H9 (cell line): ENCODE results near the gene UCKL1. TPM values are rescaled to one million over a fixed set of nuclear protein-coding genes. Genes with fewer than 3 reads are reported as not detected.
"Not testable (repeated sequence)": the region's sequence is repeated elsewhere in the genome, so short reads cannot be mapped to it uniquely, and the experiment has no call there.

ENCODE experiments used
- DNase-seq: peaks from one replicate; pipeline ENCODE4 v3.0.0-alpha.2; 2017
- H2AFZ ChIP-seq: one replicate; pipeline ENCODE4 v1.6.1; 2013; ENCODE audit warnings: mild to moderate bottlenecking, low read length, control low read depth, moderate library complexity
- H2AK5ac ChIP-seq: 2 replicates; pipeline ENCODE4 v1.6.1; 2013; ENCODE audit warnings: low read length, control low read depth, mixed read lengths; ENCODE audit not compliant: insufficient read length
- H2BK120ac ChIP-seq: one replicate; pipeline ENCODE4 v1.6.1; 2013; ENCODE audit warnings: low read depth, mild to moderate bottlenecking, low read length, control low read depth, inconsistent platforms; ENCODE audit not compliant: poor library complexity, severe bottlenecking
- H2BK12ac ChIP-seq: 2 replicates; pipeline ENCODE4 v1.6.1; 2013; ENCODE audit warnings: low read length, control low read depth, mixed read lengths, low read depth; ENCODE audit not compliant: insufficient read length
- H2BK15ac ChIP-seq: 2 replicates; pipeline ENCODE4 v1.6.1; 2013; ENCODE audit warnings: low read depth, low read length, control low read depth
- H2BK20ac ChIP-seq: one replicate; pipeline ENCODE4 v1.6.1; 2013; ENCODE audit warnings: low read depth, mild to moderate bottlenecking, low read length, control low read depth, inconsistent platforms; ENCODE audit not compliant: poor library complexity, severe bottlenecking
- H2BK5ac ChIP-seq: 2 replicates; pipeline ENCODE4 v1.6.1; 2013; ENCODE audit warnings: low read length, control low read depth, mixed read lengths; ENCODE audit not compliant: insufficient read length
- H3K14ac ChIP-seq: 2 replicates; pipeline ENCODE4 v1.6.1; 2013; ENCODE audit warnings: low read length, control low read depth; ENCODE audit not compliant: insufficient read depth
- H3K18ac ChIP-seq: 2 replicates; pipeline ENCODE4 v1.6.1; 2013; ENCODE audit warnings: low read depth, mild to moderate bottlenecking, mixed read lengths, low read length, control low read depth; ENCODE audit not compliant: insufficient read length
- H3K23ac ChIP-seq: 2 replicates; pipeline ENCODE4 v1.6.1; 2013; ENCODE audit warnings: low read length, control low read depth, mixed read lengths, low read depth; ENCODE audit not compliant: insufficient read length
- H3K23me2 ChIP-seq: 2 replicates; pipeline ENCODE4 v1.6.1; 2013; ENCODE audit warnings: low read depth, mild to moderate bottlenecking, mixed read lengths, low read length, control low read depth; ENCODE audit not compliant: insufficient read length, poor library complexity, severe bottlenecking
- H3K27ac ChIP-seq: 2 replicates; pipeline ENCODE4 v1.5.1; 2013; ENCODE audit warnings: low read length, control low read depth, mixed read lengths, low read depth; ENCODE audit not compliant: insufficient read length
- H3K27me3 ChIP-seq: 2 replicates; pipeline ENCODE4 v1.6.1; 2013; ENCODE audit warnings: low read length, control low read depth, inconsistent platforms; ENCODE audit not compliant: insufficient read depth
- H3K4ac ChIP-seq: 2 replicates; pipeline ENCODE4 v1.6.1; 2013; ENCODE audit warnings: low read depth, mild to moderate bottlenecking, control low read depth, inconsistent platforms, low read length, moderate library complexity
- H3K4me1 ChIP-seq: 2 replicates; pipeline ENCODE4 v1.6.1; 2013; ENCODE audit warnings: low read length, control low read depth, inconsistent platforms; ENCODE audit not compliant: insufficient read depth
- H3K4me2 ChIP-seq: 2 replicates; pipeline ENCODE4 v1.6.1; 2013; ENCODE audit warnings: low read length, control low read depth, mixed read lengths; ENCODE audit not compliant: insufficient read length, insufficient read depth
- H3K56ac ChIP-seq: 2 replicates; pipeline ENCODE4 v1.6.1; 2013; ENCODE audit warnings: low read depth, mild to moderate bottlenecking, mixed read lengths, low read length, control low read depth; ENCODE audit not compliant: insufficient read length
- H3K79me1 ChIP-seq: 2 replicates; pipeline ENCODE4 v1.6.1; 2013; ENCODE audit warnings: low read depth, mild to moderate bottlenecking, moderate library complexity, low read length, control low read depth, inconsistent platforms; ENCODE audit not compliant: insufficient read depth, poor library complexity, severe bottlenecking
- H3K79me2 ChIP-seq: 2 replicates; pipeline ENCODE4 v1.6.1; 2013; ENCODE audit warnings: low read length, control low read depth, inconsistent platforms; ENCODE audit not compliant: insufficient read depth
- H3K9ac ChIP-seq: 2 replicates; pipeline ENCODE4 v1.6.1; 2013; ENCODE audit warnings: low read length, control low read depth, mixed read lengths; ENCODE audit not compliant: insufficient read length; ENCODE audit errors: extremely low read depth
- H3K9me3 ChIP-seq: one replicate; pipeline ENCODE4 v1.6.1; 2013; ENCODE audit warnings: low read depth, low read length, inconsistent platforms; ENCODE audit not compliant: control insufficient read depth
- H3T11ph ChIP-seq: one replicate; pipeline ENCODE4 v1.6.1; 2013; ENCODE audit warnings: mild to moderate bottlenecking, low read length, control low read depth, inconsistent platforms
- H4K20me1 ChIP-seq: one replicate; pipeline ENCODE4 v1.6.1; 2013; ENCODE audit not compliant: control insufficient read depth, insufficient read length, insufficient read depth
- H4K5ac ChIP-seq: 2 replicates; pipeline ENCODE4 v1.6.1; 2013; ENCODE audit warnings: low read depth, mild to moderate bottlenecking, mixed read lengths, low read length, control low read depth; ENCODE audit not compliant: insufficient read length
- H4K8ac ChIP-seq: replicated peaks from 2 replicates; pipeline ENCODE4 v1.6.1; 2013; ENCODE audit warnings: low read length, control low read depth, mixed read lengths, low read depth; ENCODE audit not compliant: insufficient read length
- H4K91ac ChIP-seq: 2 replicates; pipeline ENCODE4 v1.6.1; 2013; ENCODE audit warnings: low read depth, mild to moderate bottlenecking, moderate library complexity, mixed read lengths, low read length, control low read depth; ENCODE audit not compliant: insufficient read length
- H3K27ac Mint-ChIP-seq, 3 experiments: 2 replicates in 2 of 3; 3 replicates in 1 of 3; pipeline ENCODE4 v1.8.0; 2020 to 2021; ENCODE audit warnings: mixed read lengths in 3 of 3, mild to moderate bottlenecking in 1 of 3, moderate library complexity in 1 of 3
- H3K27me3 Mint-ChIP-seq: 2 replicates; pipeline ENCODE4 v1.8.0; 2021; ENCODE audit warnings: low read depth, mild to moderate bottlenecking, moderate library complexity, mixed read lengths
- H3K36me3 Mint-ChIP-seq, 3 experiments: 2 replicates in 2 of 3; 3 replicates in 1 of 3; pipeline ENCODE4 v1.8.0; 2020 to 2021; ENCODE audit warnings: low read depth in 3 of 3, mixed read lengths in 3 of 3; ENCODE audit not compliant: insufficient read depth in 1 of 3
- H3K4me1 Mint-ChIP-seq, 2 experiments: 2 replicates each; pipeline ENCODE4 v1.8.0; 2020; ENCODE audit warnings: mixed read lengths in 2 of 2
- H3K4me3 Mint-ChIP-seq, 2 experiments: 2 replicates in 1 of 2; 3 replicates in 1 of 2; pipeline ENCODE4 v1.8.0; 2020 to 2021; ENCODE audit warnings: mild to moderate bottlenecking in 2 of 2, mixed read lengths in 2 of 2, moderate library complexity in 1 of 2
- H3K9me3 Mint-ChIP-seq, 2 experiments: 2 replicates in 1 of 2; 3 replicates in 1 of 2; pipeline ENCODE4 v1.8.0; 2020; ENCODE audit warnings: mild to moderate bottlenecking in 2 of 2, mixed read lengths in 2 of 2, moderate library complexity in 1 of 2
- CTCF ChIP-seq: fragments of 200-600 bp; sonication (generic); conservative IDR thresholded peaks from 3 replicates; pipeline ENCODE4 v1.8.0; 2021; ENCODE audit warnings: antibody characterized with exemption, mild to moderate bottlenecking
- WGBS: extraction: QIAGEN DNeasy Blood & Tissue Kit; methylation state at CpG from one replicate; pipeline ENCODE4 v1.1.7; 2013; ENCODE audit warnings: missing lambda C conversion rate, low lambda C conversion rate, mixed read lengths; ENCODE audit not compliant: insufficient read length; ENCODE audit errors: extremely low coverage; 5-methylcytosine and 5-hydroxymethylcytosine counted together
- total RNA-seq: library from RNA; stranded (reverse); gene quantifications from 2 replicates; pipeline ENCODE4 v1.2.1, GENCODE V29; 2021

Gene UCKL1
- total RNA-seq, 1 experiment from 2014 or later, result 40.9 TPM

GRCh38 chr20:63976980-63977738, 20.9 kb upstream of the UCKL1 start:
- H3K4me2 ChIP-seq, result no peak overlapping the region
- H4K8ac ChIP-seq, result no peak overlapping the region
- H3K14ac ChIP-seq, result no peak overlapping the region; the same call in 1 of the 2 replicates
- H2BK20ac ChIP-seq, result no peak overlapping the region
- H3K56ac ChIP-seq, result no peak overlapping the region
- 0 out of 2 replicates have a peak, but pooled peaks cover 3% of the 10 kb centered on the region for H3K4me1 ChIP-seq
- no peak overlapping the region for H4K5ac ChIP-seq
- DNase-seq, result no peak
- Mint-ChIP-seq H3K27me3 (peaks cover 5% of the 10 kb centered on the region; the same call in 1 of the 2 replicates), H3K9me3 (no peaks in the 10 kb centered on the region), H3K27ac (no peak overlapping the region), H3K4me1 (peaks cover 31 to 34% of the 10 kb centered on the region in 2 experiments), H3K36me3 (peaks cover 1 to 6% (median 3%) of the 10 kb centered on the region in 3 experiments; a peak in 2 of 7 replicates), H3K4me3 (peak overlapping the region; percentile 25 to 57; a peak in 3 of 5 replicates)
- H3K18ac ChIP-seq, result no peak overlapping the region
- no peak overlapping the region for H4K91ac ChIP-seq
- H3K27ac ChIP-seq, result no peak overlapping the region
- WGBS, result no CpG with 5 or more reads among the region's 18 CpGs
- H2AFZ ChIP-seq, result no peak overlapping the region
- no peak overlapping the region for H2BK12ac ChIP-seq
- H2BK120ac ChIP-seq, result no peak overlapping the region
- peaks cover 4% of the 10 kb centered on the region; the same call in 1 of the 2 replicates for H3K79me2 ChIP-seq
- no peaks in the 10 kb centered on the region for H4K20me1 ChIP-seq
- H3K4ac ChIP-seq, result no peak overlapping the region
- TF ChIP-seq CTCF, result no peak
- no peak overlapping the region for H2BK15ac ChIP-seq
- no peaks in the 10 kb centered on the region for H3K9me3 ChIP-seq
- no peaks in the 10 kb centered on the region for H3K27me3 ChIP-seq
- H3K9ac ChIP-seq, result no peak overlapping the region
- H3T11ph ChIP-seq, result no peak overlapping the region
- no peak overlapping the region for H2AK5ac ChIP-seq
- H3K79me1 ChIP-seq, result peaks cover 1% of the 10 kb centered on the region
- H3K23me2 ChIP-seq, result peaks cover 13% of the 10 kb centered on the region
- no peak overlapping the region for H3K23ac ChIP-seq
- no peak overlapping the region for H2BK5ac ChIP-seq

- not testable (repeated sequence) for H3T11ph ChIP-seq, H3K27me3 Mint-ChIP-seq, H3K27ac Mint-ChIP-seq, H3K27me3 ChIP-seq, H3K56ac ChIP-seq, H3K4me1 ChIP-seq, H4K5ac ChIP-seq, H4K20me1 ChIP-seq, H2BK15ac ChIP-seq, H4K91ac ChIP-seq, H2BK20ac ChIP-seq, H4K8ac ChIP-seq, H3K4me3 Mint-ChIP-seq, H3K27ac ChIP-seq, H3K4ac ChIP-seq, H3K79me2 ChIP-seq, H3K4me2 ChIP-seq, H2BK120ac ChIP-seq, H3K9me3 Mint-ChIP-seq, H3K18ac ChIP-seq, H2BK5ac ChIP-seq, H3K79me1 ChIP-seq, H3K23ac ChIP-seq, H2AFZ ChIP-seq, H3K36me3 Mint-ChIP-seq, H3K9ac ChIP-seq, H2AK5ac ChIP-seq, H3K9me3 ChIP-seq, H2BK12ac ChIP-seq, DNase-seq, H3K14ac ChIP-seq
- H3K23me2 ChIP-seq, result peaks cover 13% of the 10 kb centered on the region
- H3K4me1 Mint-ChIP-seq, result peaks cover 29 to 31% of the 10 kb centered on the region in 2 experiments
- WGBS, result no CpG with 5 or more reads among the region's 7 CpGs
Observed at GRCh38 chr20:63976511-63976910, 20.3 kb upstream of the UCKL1 start.
